Measurements from ENCODE around the gene MCF2L2. TPM values are rescaled to one million over a fixed set of nuclear protein-coding genes. Genes with fewer than 3 reads are reported as not detected.

MCF2L2 gene
- total RNA-seq, 1 experiment from 2014 or later: 0.24 TPM

DNA sequence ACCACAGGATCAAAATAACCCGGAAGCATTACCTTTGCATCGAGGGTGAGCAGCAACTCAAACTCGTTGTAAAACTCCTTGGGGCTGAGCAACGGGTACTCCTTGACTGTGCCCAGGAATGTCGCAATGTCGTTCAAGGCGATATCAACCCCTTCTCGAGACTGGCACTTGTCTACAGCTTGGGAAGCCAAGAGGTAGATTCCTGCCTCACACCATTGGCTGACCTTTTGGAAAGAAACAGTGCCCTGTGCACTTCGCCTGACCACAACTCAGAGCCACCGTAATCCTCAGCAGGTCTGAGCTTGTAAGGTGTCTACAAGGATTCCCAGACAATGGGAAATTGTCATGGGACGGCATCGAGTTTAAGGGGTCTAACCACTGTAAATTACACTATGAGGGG, 131.5 kb downstream of the MCF2L2 start:
- DNase-seq (ENCODE audit: low read depth): no peak

DNA sequence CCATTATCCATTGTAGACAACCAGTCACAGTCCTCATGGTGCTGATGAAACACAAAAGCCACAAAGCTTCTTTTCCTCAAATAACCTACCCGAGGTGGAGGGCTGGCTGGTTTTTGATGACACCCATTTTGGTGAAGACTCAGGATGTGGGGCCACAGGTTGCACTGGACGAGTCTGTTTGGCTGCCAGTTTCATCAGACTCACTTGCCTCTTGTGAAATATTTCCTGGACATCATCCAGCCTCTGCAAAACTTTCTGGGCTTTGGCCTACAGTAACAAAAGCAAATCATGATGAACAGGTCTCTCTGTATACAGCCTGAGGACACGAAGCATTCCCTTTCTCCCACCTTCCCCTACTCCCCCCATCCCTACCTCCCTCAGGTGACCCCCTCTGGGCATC, 133.2 kb downstream of the MCF2L2 start:
- DNase-seq (ENCODE audit: low read depth): peak; percentile 79

DNA sequence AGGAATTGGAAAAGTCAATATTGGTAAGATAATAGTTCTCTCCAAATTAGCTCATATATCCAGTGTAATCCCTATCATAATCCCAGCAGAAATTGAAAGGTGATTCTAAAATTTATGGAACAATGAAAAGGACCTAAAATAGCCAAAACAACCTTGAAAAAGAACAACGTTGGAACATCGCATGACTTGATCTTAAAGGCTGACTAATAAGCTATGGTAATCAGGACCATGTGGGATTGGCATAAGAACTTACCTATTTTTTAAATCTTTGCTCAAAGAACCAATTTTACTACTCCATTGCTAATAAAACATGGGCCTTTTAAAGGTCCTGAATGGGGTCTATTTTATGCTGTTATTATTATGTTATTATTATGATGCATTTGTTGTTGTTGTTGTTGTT, 134.5 kb downstream of the MCF2L2 start:
- DNase-seq (ENCODE audit: low read depth): no peak

DNA sequence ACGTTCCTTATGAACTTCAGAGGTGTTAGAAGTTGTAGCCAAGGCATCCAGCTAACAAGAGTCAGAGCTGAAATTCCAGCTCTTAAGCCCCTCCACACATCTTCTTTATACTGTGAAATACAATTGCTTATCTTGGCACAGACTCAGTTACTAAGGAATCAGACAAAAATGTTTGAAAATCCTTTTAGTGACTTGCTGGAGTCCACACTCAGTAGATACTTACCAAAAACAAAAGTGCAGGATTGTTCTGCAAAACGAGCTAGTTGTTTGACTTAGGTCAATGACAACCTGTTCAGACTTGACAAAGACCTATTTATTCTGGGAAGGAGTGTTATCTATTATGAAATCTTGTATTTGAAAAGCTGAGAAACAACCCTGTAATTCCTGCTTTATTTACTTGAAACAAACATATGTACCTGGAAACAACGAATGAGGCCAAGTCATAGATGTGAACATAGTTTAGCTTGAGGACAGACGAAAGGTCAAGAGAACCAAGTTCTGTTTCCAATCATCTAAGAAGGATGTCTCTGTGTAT, 136.9 kb downstream of the MCF2L2 start:
- DNase-seq (ENCODE audit: low read depth): no peak

DNA sequence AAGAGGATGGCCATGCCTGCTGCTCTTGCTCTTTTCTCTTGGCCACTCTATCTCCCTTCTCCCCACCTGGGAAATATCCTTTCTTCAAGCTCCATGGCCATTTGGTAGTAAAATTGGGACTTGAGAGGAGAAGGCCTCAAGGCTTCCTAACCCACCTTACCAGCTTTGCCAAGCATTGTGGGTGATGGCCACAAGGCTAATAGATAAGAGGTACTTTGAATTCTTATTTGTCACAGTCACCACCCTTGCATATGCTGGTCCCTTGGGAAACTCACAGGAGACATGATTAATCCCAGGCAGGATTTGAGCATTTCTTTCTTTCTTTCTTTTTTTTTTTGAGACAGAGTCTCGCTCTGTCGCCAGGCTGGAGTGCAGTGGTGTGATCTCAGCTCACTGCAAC, 138.2 kb downstream of the MCF2L2 start:
- DNase-seq (ENCODE audit: low read depth): no peak

DNA sequence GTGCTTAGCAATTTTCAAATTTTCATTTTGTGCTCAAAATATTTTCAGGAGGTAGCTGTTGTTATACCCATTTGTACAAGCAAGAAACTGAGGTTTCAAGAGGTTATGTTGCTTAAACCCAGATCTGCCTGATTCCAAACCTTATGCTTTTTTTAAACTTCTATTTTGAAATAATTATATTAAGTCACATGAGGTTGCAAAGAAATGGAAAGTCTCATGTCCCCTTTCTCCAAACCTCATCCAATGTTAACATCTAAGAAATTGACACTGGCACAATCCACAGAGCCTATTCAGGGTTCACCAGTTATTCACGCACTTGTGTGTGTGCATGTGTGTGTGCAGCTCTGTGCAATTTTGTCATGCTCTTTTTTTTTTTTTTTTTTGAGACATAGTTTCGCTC, 140.3 kb downstream of the MCF2L2 start:
- no peak for DNase-seq (ENCODE audit: low read depth)

DNA sequence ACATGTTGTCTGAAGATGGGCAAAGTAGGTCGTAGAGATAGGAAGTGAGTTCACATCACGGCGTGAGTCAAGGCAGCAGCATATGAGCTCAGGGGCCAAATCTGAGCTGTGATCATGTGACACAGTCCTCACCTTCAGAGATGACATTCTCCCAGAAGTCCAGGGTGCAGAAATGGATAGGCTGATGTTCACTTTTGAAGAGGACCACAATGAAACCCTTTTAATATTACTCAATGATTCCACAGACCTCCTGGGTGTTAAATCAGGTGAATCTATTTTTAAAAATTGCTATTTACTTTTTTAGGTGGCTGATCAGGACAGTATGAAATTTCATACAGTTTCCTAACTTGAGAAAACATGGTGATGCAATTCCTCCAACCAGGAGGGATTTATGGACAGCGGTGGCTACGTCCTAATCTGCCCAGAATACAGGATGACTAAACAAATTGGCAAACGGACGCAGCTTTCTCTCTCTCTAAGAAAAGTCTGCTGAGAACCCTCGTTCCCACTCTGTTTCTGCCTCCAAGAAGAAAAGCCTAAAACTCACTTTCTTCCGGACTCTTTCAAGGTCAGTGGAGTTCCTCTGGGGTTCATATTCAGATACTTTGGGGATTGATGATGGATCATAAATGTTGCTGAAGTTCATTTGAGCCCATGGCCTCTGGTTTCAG, 141.0 kb downstream of the MCF2L2 start:
- DNase-seq (ENCODE audit: low read depth): peak; percentile 73

DNA sequence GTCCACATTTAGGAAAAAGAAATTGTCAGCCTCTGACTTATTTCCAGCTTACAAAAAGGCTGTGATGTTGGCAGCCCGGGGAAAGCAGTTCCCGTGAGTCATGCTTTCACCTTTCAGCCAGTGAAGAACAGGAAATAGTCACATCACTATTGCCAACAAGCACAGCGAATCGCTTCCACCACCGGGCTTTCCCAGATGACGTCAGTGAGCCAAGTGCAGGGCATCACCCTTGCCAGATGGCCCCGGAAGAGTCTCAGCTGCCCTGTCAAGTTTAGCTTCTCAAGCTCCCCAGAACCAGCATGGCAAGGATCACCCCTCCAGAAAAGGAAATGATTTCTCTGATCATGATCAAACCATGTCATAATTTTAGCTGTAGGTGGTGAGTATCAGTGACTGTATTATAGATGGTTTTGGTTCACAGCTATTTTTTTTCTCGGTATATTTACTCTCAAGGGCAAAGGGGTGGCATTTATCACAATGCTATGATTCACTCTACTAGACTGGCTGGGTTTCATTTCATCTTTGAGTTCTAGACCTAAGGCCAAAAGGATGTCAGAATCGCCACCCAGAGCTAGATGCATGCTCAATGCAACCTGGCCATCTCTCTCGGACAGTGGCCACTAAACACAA, 142.5 kb downstream of the MCF2L2 start:
- DNase-seq (ENCODE audit: low read depth): peak; percentile 98

DNA sequence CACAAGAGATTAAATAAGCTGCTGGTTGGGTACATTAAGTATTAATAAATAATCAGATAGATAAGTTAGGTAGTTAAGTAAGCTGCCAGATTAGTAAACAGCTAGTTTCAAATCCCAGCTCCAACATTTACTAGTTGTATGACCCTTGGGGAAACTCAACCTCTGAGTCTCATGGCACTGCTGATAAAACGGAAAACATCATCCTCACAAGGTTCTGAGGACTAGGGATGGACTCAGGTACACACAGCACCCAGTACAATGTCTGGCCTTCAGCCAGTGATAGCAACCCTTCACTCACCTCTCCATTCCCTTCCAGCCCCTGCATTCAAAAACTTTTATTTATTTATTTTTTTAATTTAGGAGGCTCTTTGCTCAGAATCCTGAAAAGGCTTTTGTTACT, 143.1 kb downstream of the MCF2L2 start:
- DNase-seq (ENCODE audit: low read depth): no peak

DNA sequence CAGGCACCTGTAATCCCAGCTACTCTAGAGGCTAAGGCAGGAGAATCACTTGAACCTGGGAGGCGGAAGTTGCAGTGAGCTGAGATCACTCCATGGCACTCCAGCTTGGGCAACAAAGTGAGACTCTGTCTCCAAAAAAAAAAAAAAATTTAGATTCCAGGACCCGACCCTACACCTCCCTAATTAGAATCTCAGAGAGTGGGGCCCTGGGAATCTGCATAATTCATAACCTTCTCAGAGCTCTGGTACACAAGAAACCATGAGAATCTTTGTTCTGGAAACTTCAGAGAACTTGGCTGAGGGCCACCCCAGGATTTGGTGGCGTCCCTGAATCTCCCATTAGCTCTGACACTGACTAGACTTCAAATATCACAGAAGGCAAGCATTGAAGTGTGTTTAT, 143.8 kb downstream of the MCF2L2 start:
- DNase-seq (ENCODE audit: low read depth): no peak

DNA sequence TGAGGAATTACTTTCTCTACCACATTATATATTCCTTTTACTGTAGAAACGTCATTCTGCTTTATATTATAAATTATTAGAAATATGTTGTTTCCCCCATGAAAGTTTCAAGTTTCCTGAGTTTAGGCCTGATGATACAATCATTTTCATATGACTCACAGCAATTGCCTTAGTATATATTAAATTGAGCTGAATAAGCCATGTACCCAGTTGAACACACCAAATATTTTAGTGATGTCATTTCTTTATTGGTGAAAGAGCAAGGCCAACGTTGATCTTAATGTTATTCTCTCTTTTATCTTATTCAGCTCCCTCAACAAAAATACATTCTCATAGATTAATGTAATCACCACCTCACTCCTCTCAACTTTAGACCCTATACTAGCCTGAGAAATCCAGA, 144.5 kb downstream of the MCF2L2 start:
- no peak for DNase-seq (ENCODE audit: low read depth)

DNA sequence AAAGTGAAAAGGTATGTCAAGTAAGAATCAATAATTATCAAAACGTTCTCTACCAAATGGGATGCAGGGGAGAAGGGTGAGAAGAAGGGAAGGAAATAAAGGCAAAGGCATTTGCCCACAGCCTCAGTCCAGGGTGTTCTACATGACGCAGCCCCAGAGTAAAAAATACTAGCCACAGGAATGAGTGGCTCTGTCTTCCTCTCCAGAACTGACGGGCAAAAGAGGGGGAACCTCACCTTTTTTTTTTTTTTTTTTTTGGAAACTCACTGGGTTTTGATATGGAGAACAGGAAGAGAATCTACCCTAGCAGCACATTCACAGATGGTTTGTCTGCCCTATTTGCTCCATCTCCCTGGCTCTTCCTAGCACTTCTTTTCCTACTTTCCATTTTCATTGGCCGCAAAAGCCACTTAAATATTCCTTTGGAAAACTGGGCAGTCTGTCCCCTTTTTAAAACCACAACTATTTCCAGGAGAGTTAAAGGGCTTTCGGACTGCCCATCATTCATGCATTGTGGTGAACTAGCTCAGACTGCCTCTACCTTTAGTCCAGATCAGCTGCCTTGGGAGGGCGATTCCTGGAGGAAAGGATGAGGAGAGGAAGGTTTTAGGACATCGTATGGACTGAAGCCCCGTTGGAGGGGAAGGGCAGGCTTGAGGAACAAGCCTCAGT, 147.2 kb downstream of the MCF2L2 start:
- peak; percentile 42 for DNase-seq (ENCODE audit: low read depth)

DNA sequence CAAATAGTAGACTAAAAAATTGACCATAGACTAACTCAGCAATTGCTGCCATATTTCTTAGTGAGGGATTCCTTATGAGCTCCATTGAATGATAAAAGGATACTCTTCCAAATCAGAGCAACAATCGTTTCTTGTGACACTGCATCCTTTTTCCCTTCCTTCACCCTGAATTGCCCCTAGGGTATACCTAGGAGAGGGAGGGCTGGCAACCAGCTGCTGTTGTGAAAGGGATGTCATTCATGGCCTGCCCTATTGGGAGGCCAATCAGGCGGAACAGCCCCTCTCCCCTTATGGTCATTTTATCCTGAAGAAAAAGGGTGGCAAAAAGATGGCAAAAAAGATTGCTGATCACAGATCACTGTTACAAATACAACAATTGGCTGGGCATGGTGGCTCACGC, 149.0 kb downstream of the MCF2L2 start:
- DNase-seq (ENCODE audit: low read depth): peak; percentile 30

DNA sequence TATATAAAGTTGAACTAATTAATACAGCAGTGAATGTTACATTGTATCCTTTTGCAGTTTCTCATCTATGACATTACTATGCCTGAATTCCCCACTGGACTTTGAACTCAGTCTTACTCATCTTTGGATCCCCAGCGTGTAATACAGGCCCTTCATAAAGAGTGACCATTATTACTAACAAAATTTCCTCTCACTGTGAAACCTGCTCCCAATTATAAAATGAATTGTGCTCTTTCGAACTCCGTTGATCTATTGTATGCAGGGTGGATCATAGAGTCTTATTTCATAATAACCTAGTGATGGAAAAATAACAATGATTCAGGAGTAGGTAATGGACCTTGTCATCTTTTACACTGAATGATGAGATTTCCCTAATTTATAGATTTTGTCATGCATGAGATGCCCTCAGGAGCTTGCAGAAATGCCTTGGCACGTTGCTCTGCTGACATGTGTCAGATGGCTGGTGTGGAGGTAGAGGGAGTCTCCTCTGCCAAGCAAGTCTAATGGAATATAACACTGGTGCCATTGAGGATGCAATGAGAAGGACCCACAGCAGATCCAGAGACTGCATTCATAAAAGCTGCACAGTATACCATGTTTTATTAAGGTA, 149.8 kb downstream of the MCF2L2 start:
- peak; percentile 32 for DNase-seq (ENCODE audit: low read depth)

DNA sequence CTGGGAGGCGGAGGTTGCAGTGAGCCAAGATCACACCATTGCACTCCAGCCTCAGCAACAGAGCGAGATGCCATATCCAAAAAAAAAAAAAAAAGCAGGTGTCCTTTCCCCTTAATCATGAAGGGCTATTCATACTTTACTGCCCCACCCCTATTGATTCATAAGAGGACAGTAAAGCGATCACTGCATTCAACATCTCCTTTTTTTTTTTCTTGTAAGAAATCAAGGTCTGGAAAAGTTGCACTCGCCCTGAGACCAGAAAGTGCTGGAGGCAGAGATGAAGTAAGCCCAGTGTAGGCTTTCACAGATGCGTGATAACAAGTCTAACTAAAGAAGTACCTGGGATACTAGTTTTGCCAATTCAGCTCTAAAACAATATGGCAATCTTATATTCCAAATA, 151.2 kb downstream of the MCF2L2 start:
- no peak for DNase-seq (ENCODE audit: low read depth)

DNA sequence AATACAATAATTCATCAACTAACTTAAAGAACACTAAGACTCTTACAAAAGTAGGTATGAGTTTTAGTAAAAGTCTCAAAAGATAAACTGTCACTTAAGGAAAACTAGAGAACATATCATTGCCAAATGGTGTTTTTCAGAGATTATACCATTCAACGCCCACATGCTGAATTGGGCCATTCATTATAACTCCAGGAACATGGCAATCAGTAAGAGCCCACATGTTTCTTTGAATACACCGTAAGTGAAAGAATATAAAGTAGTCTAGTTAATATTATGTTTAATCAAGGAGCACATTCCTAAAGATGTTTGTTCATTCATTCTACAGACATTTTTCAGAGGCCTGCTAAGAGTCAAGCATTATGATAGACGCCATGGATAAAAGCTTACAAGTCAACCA, 152.5 kb downstream of the MCF2L2 start:
- no peak for DNase-seq (ENCODE audit: low read depth)

DNA sequence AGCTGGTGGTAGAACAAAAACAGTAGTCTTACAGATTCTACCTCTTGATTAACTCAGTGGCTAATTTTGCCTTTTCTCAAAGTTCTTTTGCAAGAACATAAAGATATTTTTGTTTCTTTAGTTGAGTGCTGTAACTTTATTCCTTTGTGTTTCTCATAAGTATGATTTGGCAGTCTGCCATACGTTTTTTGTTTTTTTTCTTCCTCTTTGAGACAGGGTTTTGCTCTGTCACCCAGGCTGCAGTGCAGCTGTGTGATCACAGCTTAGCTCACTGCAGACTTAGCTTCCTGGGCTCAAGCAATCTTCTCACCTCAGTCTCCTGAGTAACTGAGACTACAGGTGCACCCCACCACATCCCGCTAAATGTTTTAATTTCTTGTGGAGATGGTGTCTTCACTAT, 153.0 kb downstream of the MCF2L2 start:
- DNase-seq (ENCODE audit: low read depth): peak; percentile 32

DNA sequence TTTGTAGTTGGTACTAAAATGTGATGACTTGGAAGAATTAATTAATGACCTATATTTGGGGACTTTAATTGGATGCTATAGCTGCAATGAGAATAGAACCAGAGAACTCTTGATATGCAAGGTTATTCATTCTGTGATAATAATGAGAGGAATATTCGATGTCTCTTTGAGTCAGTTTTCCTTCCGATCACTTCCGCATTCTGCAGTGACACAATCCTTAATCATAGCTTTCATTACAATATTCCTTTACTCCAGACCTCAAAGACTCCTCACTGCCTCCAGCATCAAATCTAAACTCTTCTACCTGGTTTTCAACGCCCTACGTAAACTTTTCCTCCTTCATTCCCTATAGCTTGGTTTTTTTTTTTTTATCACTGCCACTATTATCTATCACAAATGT, 153.8 kb downstream of the MCF2L2 start:
- DNase-seq (ENCODE audit: low read depth): no peak

DNA sequence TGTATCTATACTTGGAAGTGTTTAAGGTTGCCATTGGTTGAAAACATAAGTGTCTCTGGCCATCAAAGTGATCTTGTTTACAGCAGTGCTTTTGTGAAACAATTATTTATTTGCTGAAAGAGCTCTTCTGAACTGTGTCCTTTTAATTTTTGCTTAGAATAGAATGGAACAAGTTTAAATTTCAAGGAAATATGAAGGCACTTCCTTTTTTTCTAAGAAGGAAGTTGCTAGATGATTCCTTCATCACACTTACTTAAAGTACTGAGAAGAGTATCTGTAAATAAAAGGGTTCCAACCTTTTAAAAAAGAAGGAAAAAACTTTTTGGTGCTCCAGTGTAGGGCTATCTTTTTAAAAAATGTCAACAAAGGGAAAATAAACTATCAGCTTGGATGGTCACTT, 155.6 kb downstream of the MCF2L2 start:
- no peak for DNase-seq (ENCODE audit: low read depth)

DNA sequence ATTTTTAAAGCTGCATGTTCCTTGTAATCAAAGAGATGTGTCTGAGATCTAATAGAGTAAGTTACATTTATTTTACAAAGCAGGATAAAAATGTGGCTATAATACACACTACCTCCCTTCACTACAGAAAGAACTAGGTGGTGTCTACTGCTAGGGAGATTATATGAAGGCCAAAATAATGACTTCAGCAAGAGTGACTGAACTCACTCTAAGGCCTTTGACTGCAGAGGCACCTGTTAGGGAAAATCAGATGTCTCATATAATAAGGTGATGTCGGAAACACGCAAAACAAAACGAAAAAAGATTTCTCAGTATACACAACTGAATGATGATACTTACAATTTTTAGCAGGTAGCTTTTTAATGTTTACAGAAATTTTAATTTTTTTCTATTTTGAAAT, 156.3 kb downstream of the MCF2L2 start:
- no peak for DNase-seq (ENCODE audit: low read depth)

DNA sequence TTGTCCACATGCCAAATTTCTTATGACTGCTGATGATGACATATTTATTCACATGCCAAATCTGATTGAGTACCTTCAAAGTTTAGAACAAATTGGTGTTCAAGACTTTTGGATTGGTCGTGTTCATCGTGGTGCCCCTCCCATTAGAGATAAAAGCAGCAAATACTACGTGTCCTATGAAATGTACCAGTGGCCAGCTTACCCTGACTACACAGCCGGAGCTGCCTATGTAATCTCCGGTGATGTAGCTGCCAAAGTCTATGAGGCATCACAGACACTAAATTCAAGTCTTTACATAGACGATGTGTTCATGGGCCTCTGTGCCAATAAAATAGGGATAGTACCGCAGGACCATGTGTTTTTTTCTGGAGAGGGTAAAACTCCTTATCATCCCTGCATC, 158.1 kb downstream of the MCF2L2 start:
- DNase-seq (ENCODE audit: low read depth): no peak

DNA sequence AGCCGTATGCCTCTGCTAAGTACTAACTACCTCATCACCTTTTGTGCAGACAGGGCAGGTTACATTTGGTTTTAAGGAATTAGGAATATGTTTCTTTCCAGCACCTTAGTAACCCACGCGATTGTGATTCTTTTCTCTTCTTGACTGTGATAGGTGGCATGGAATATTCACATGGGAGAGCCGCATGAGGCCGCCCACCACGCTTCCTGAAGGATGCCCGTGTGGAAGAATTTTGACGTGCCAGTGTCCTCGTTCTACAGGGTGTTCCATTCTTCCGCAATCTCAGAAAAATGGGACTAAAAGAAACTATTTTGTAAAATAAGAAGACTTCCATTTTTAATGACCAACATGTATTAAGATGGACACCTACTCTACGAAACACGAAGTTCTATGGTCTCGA, 159.1 kb downstream of the MCF2L2 start:
- DNase-seq (ENCODE audit: low read depth): no peak

DNA sequence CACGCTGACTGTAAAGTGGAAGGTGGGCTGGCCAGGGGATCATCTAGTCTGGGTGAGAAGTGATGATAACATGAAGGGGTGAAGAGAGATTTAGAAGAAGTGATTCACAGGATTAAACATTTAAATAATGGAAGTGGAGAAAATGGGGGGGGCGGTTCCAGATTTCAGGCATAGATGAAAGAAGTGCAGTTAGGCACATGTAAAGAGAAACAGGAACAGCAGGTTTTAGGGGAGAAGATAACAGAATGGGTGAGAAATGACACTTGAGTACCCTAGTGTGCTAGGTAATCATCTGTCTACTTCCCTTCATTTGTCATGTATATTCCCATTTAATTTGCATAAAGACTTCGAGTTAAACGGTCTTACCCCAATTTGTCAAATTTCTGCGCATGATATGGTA, 160.1 kb downstream of the MCF2L2 start:
- DNase-seq (ENCODE audit: low read depth): no peak
